Panc1 (cell line): ENCODE measurements around the gene KRT77.

ENCODE experiments used
- CTCF ChIP-seq: fragments of 450-650 bp; IDR thresholded peaks from 2 replicates; pipeline ENCODE4 v1.5.1; 2017; ENCODE audit warnings: mild to moderate bottlenecking
- POLR2AphosphoS5 ChIP-seq: IDR thresholded peaks from 2 replicates; pipeline ENCODE4 v1.6.1; 2012; ENCODE audit warnings: mild to moderate bottlenecking, low read depth, low read length, moderate library complexity
- REST ChIP-seq, 2 experiments: IDR thresholded peaks; 2 replicates each; pipeline ENCODE4 v1.6.1; 2011 to 2012; ENCODE audit warnings: low read depth in 2 of 2, control low read depth in 1 of 2, low read length in 1 of 2, mild to moderate bottlenecking in 1 of 2, moderate library complexity in 1 of 2; ENCODE audit not compliant: insufficient read depth in 1 of 2
- SIN3A ChIP-seq: IDR thresholded peaks from 2 replicates; pipeline ENCODE4 v1.6.1; 2012; ENCODE audit warnings: low read depth, mild to moderate bottlenecking, low read length, moderate library complexity, borderline replicate concordance; ENCODE audit not compliant: insufficient read depth
- TCF7L2 ChIP-seq: IDR thresholded peaks from 2 replicates; pipeline ENCODE4 v1.6.1; 2011; ENCODE audit warnings: mild to moderate bottlenecking, low read depth, low read length, inconsistent platforms

GRCh38 chr12:52648012-52648550, 55.2 kb downstream of the KRT77 start:
- TF ChIP-seq CTCF = no peak
- TF ChIP-seq REST (IDR thresholded peaks at IDR 0.05; ENCODE audit: insufficient read depth in 1 of 2, low read depth in 2 of 2, low read length in 1 of 2) = no peak
- no peak for TF ChIP-seq POLR2AphosphoS5
- TF ChIP-seq TCF7L2 = no peak
- TF ChIP-seq SIN3A = no peak
